Measurements from ENCODE around the gene CST7.

Gene CST7

GRCh38 chr20:24950836-24951525, 1.9 kb downstream of the CST7 start:
- DNase-seq = no peak

GRCh38 chr20:24951536-24952083, 2.5 kb downstream of the CST7 start:
- DNase-seq = no peak

GRCh38 chr20:24952376-24953208, 3.5 kb downstream of the CST7 start:
- DNase-seq = no peak

GRCh38 chr20:24953209-24953575, 4.1 kb downstream of the CST7 start:
- no peak for DNase-seq

- DNase-seq = no peak
Observed at GRCh38 chr20:24953621-24954133, 4.6 kb downstream of the CST7 start.

GRCh38 chr20:24954151-24954550, 5.1 kb downstream of the CST7 start:
- DNase-seq = no peak

GRCh38 chr20:24954566-24954965, 5.5 kb downstream of the CST7 start:
- no peak for DNase-seq

GRCh38 chr20:24955045-24955444, 6.0 kb downstream of the CST7 start:
- DNase-seq = peak; percentile 17

- no peak for DNase-seq
Observed at GRCh38 chr20:24956001-24956841, 7.2 kb downstream of the CST7 start.

GRCh38 chr20:24957326-24958016, 8.4 kb downstream of the CST7 start:
- DNase-seq = no peak

GRCh38 chr20:24958506-24959385, 9.7 kb downstream of the CST7 start:
- DNase-seq = no peak

GRCh38 chr20:24959591-24960301, 10.7 kb downstream of the CST7 start:
- no peak for DNase-seq

GRCh38 chr20:24960302-24960801, 11.3 kb downstream of the CST7 start:
- no peak for DNase-seq

GRCh38 chr20:24960861-24961260, 11.8 kb downstream of the CST7 start:
- DNase-seq = no peak

GRCh38 chr20:24961384-24962181, 12.5 kb downstream of the CST7 start:
- no peak for DNase-seq

GRCh38 chr20:24962182-24962492, 13.1 kb downstream of the CST7 start:
- no peak for DNase-seq

GRCh38 chr20:24962510-24962909, 13.4 kb downstream of the CST7 start:
- DNase-seq = no peak

- no peak for DNase-seq
Observed at GRCh38 chr20:24963672-24964505, 14.8 kb downstream of the CST7 start.

- no peak for DNase-seq
Observed at GRCh38 chr20:24964506-24964840, 15.4 kb downstream of the CST7 start.

All from CD4-positive, alpha-beta T cell treated with Interleukin-6 for 4 hours (primary cell).